H9 (cell line): ENCODE data around the gene CACNA2D4. TPM values are rescaled to one million over a fixed set of nuclear protein-coding genes. Genes with fewer than 3 reads are reported as not detected.

Source experiments
- DNase-seq: peaks from one replicate; pipeline ENCODE4 v3.0.0-alpha.2; 2017
- H2AFZ ChIP-seq: one replicate; pipeline ENCODE4 v1.6.1; 2013; ENCODE audit warnings: mild to moderate bottlenecking, low read length, control low read depth, moderate library complexity
- H2AK5ac ChIP-seq: 2 replicates; pipeline ENCODE4 v1.6.1; 2013; ENCODE audit warnings: low read length, control low read depth, mixed read lengths; ENCODE audit not compliant: insufficient read length
- H2BK120ac ChIP-seq: one replicate; pipeline ENCODE4 v1.6.1; 2013; ENCODE audit warnings: low read depth, mild to moderate bottlenecking, low read length, control low read depth, inconsistent platforms; ENCODE audit not compliant: poor library complexity, severe bottlenecking
- H2BK12ac ChIP-seq: 2 replicates; pipeline ENCODE4 v1.6.1; 2013; ENCODE audit warnings: low read length, control low read depth, mixed read lengths, low read depth; ENCODE audit not compliant: insufficient read length
- H2BK15ac ChIP-seq: 2 replicates; pipeline ENCODE4 v1.6.1; 2013; ENCODE audit warnings: low read depth, low read length, control low read depth
- H2BK20ac ChIP-seq: one replicate; pipeline ENCODE4 v1.6.1; 2013; ENCODE audit warnings: low read depth, mild to moderate bottlenecking, low read length, control low read depth, inconsistent platforms; ENCODE audit not compliant: poor library complexity, severe bottlenecking
- H2BK5ac ChIP-seq: 2 replicates; pipeline ENCODE4 v1.6.1; 2013; ENCODE audit warnings: low read length, control low read depth, mixed read lengths; ENCODE audit not compliant: insufficient read length
- H3K14ac ChIP-seq: 2 replicates; pipeline ENCODE4 v1.6.1; 2013; ENCODE audit warnings: low read length, control low read depth; ENCODE audit not compliant: insufficient read depth
- H3K18ac ChIP-seq: 2 replicates; pipeline ENCODE4 v1.6.1; 2013; ENCODE audit warnings: low read depth, mild to moderate bottlenecking, mixed read lengths, low read length, control low read depth; ENCODE audit not compliant: insufficient read length
- H3K23ac ChIP-seq: 2 replicates; pipeline ENCODE4 v1.6.1; 2013; ENCODE audit warnings: low read length, control low read depth, mixed read lengths, low read depth; ENCODE audit not compliant: insufficient read length
- H3K23me2 ChIP-seq: 2 replicates; pipeline ENCODE4 v1.6.1; 2013; ENCODE audit warnings: low read depth, mild to moderate bottlenecking, mixed read lengths, low read length, control low read depth; ENCODE audit not compliant: insufficient read length, poor library complexity, severe bottlenecking
- H3K27ac ChIP-seq: 2 replicates; pipeline ENCODE4 v1.5.1; 2013; ENCODE audit warnings: low read length, control low read depth, mixed read lengths, low read depth; ENCODE audit not compliant: insufficient read length
- H3K27me3 ChIP-seq: 2 replicates; pipeline ENCODE4 v1.6.1; 2013; ENCODE audit warnings: low read length, control low read depth, inconsistent platforms; ENCODE audit not compliant: insufficient read depth
- H3K4ac ChIP-seq: 2 replicates; pipeline ENCODE4 v1.6.1; 2013; ENCODE audit warnings: low read depth, mild to moderate bottlenecking, control low read depth, inconsistent platforms, low read length, moderate library complexity
- H3K4me1 ChIP-seq: 2 replicates; pipeline ENCODE4 v1.6.1; 2013; ENCODE audit warnings: low read length, control low read depth, inconsistent platforms; ENCODE audit not compliant: insufficient read depth
- H3K4me2 ChIP-seq: 2 replicates; pipeline ENCODE4 v1.6.1; 2013; ENCODE audit warnings: low read length, control low read depth, mixed read lengths; ENCODE audit not compliant: insufficient read length, insufficient read depth
- H3K56ac ChIP-seq: 2 replicates; pipeline ENCODE4 v1.6.1; 2013; ENCODE audit warnings: low read depth, mild to moderate bottlenecking, mixed read lengths, low read length, control low read depth; ENCODE audit not compliant: insufficient read length
- H3K79me1 ChIP-seq: 2 replicates; pipeline ENCODE4 v1.6.1; 2013; ENCODE audit warnings: low read depth, mild to moderate bottlenecking, moderate library complexity, low read length, control low read depth, inconsistent platforms; ENCODE audit not compliant: insufficient read depth, poor library complexity, severe bottlenecking
- H3K79me2 ChIP-seq: 2 replicates; pipeline ENCODE4 v1.6.1; 2013; ENCODE audit warnings: low read length, control low read depth, inconsistent platforms; ENCODE audit not compliant: insufficient read depth
- H3K9ac ChIP-seq: 2 replicates; pipeline ENCODE4 v1.6.1; 2013; ENCODE audit warnings: low read length, control low read depth, mixed read lengths; ENCODE audit not compliant: insufficient read length; ENCODE audit errors: extremely low read depth
- H3K9me3 ChIP-seq: one replicate; pipeline ENCODE4 v1.6.1; 2013; ENCODE audit warnings: low read depth, low read length, inconsistent platforms; ENCODE audit not compliant: control insufficient read depth
- H3T11ph ChIP-seq: one replicate; pipeline ENCODE4 v1.6.1; 2013; ENCODE audit warnings: mild to moderate bottlenecking, low read length, control low read depth, inconsistent platforms
- H4K20me1 ChIP-seq: one replicate; pipeline ENCODE4 v1.6.1; 2013; ENCODE audit not compliant: control insufficient read depth, insufficient read length, insufficient read depth
- H4K5ac ChIP-seq: 2 replicates; pipeline ENCODE4 v1.6.1; 2013; ENCODE audit warnings: low read depth, mild to moderate bottlenecking, mixed read lengths, low read length, control low read depth; ENCODE audit not compliant: insufficient read length
- H4K8ac ChIP-seq: replicated peaks from 2 replicates; pipeline ENCODE4 v1.6.1; 2013; ENCODE audit warnings: low read length, control low read depth, mixed read lengths, low read depth; ENCODE audit not compliant: insufficient read length
- H4K91ac ChIP-seq: 2 replicates; pipeline ENCODE4 v1.6.1; 2013; ENCODE audit warnings: low read depth, mild to moderate bottlenecking, moderate library complexity, mixed read lengths, low read length, control low read depth; ENCODE audit not compliant: insufficient read length
- H3K27ac Mint-ChIP-seq, 3 experiments: 2 replicates in 2 of 3; 3 replicates in 1 of 3; pipeline ENCODE4 v1.8.0; 2020 to 2021; ENCODE audit warnings: mixed read lengths in 3 of 3, mild to moderate bottlenecking in 1 of 3, moderate library complexity in 1 of 3
- H3K27me3 Mint-ChIP-seq: 2 replicates; pipeline ENCODE4 v1.8.0; 2021; ENCODE audit warnings: low read depth, mild to moderate bottlenecking, moderate library complexity, mixed read lengths
- H3K36me3 Mint-ChIP-seq, 3 experiments: 2 replicates in 2 of 3; 3 replicates in 1 of 3; pipeline ENCODE4 v1.8.0; 2020 to 2021; ENCODE audit warnings: low read depth in 3 of 3, mixed read lengths in 3 of 3; ENCODE audit not compliant: insufficient read depth in 1 of 3
- H3K4me1 Mint-ChIP-seq, 2 experiments: 2 replicates each; pipeline ENCODE4 v1.8.0; 2020; ENCODE audit warnings: mixed read lengths in 2 of 2
- H3K4me3 Mint-ChIP-seq, 2 experiments: 2 replicates in 1 of 2; 3 replicates in 1 of 2; pipeline ENCODE4 v1.8.0; 2020 to 2021; ENCODE audit warnings: mild to moderate bottlenecking in 2 of 2, mixed read lengths in 2 of 2, moderate library complexity in 1 of 2
- H3K9me3 Mint-ChIP-seq, 2 experiments: 2 replicates in 1 of 2; 3 replicates in 1 of 2; pipeline ENCODE4 v1.8.0; 2020; ENCODE audit warnings: mild to moderate bottlenecking in 2 of 2, mixed read lengths in 2 of 2, moderate library complexity in 1 of 2
- CTCF ChIP-seq: fragments of 200-600 bp; sonication (generic); conservative IDR thresholded peaks from 3 replicates; pipeline ENCODE4 v1.8.0; 2021; ENCODE audit warnings: antibody characterized with exemption, mild to moderate bottlenecking
- WGBS: extraction: QIAGEN DNeasy Blood & Tissue Kit; methylation state at CpG from one replicate; pipeline ENCODE4 v1.1.7; 2013; ENCODE audit warnings: missing lambda C conversion rate, low lambda C conversion rate, mixed read lengths; ENCODE audit not compliant: insufficient read length; ENCODE audit errors: extremely low coverage; 5-methylcytosine and 5-hydroxymethylcytosine counted together
- total RNA-seq: library from RNA; stranded (reverse); gene quantifications from 2 replicates; pipeline ENCODE4 v1.2.1, GENCODE V29; 2021

CACNA2D4 gene
- total RNA-seq, 1 experiment from 2014 or later: 0.79 TPM

- Histone ChIP-seq H3K9me3 (no peaks in the 10 kb centered on the region), H3T11ph (no peak overlapping the region), H3K9ac (no peak overlapping the region), H3K27me3 (no peaks in the 10 kb centered on the region), H4K8ac (no peak overlapping the region), H4K20me1 (no peaks in the 10 kb centered on the region), H2AFZ (no peak overlapping the region), H3K14ac (no peak overlapping the region), H2BK20ac (no peak overlapping the region), H2BK120ac (no peak overlapping the region), H3K23ac (no peak overlapping the region), H3K18ac (no peak overlapping the region), H2BK15ac (no peak overlapping the region), H4K91ac (no peak overlapping the region), H4K5ac (no peak overlapping the region), H2AK5ac (no peak overlapping the region), H3K56ac (no peak overlapping the region), H3K4me2 (no peak overlapping the region), H2BK5ac (no peak overlapping the region), H3K27ac (no peak overlapping the region), H2BK12ac (no peak overlapping the region), H3K4me1 (no peaks in the 10 kb centered on the region), H3K23me2 (peaks cover 4% of the 10 kb centered on the region), H3K79me2 (no peaks in the 10 kb centered on the region), H3K79me1 (no peaks in the 10 kb centered on the region), H3K4ac (no peak overlapping the region)
- Mint-ChIP-seq H3K27ac (no peak overlapping the region; a peak in 1 of 7 replicates), H3K4me3 (no peak overlapping the region; a peak in 1 of 5 replicates), H3K36me3 (no peaks in the 10 kb centered on the region), H3K27me3 (peaks cover 7% of the 10 kb centered on the region), H3K9me3 (no peaks in the 10 kb centered on the region; a peak in 1 of 5 replicates), H3K4me1 (peaks cover 10 to 14% of the 10 kb centered on the region in 2 experiments)
- no peak for TF ChIP-seq CTCF
- no peak for DNase-seq
- no CpG with 5 or more reads among the region's 6 CpGs for WGBS
Measured at GRCh38 chr12:1798641-1799020, 119.8 kb downstream of the CACNA2D4 start.
